Prostate gland (tissue), 2 donors: ENCODE results near the gene LRRN2.

ENCODE experiments used
- CTCF ChIP-seq, 4 experiments: fragments of 200-600 bp in 2 of 4; fragments of 450-650 bp in 2 of 4; sonication (generic) in 2 of 4; IDR thresholded peaks; 1 replicate in 3 of 4; 2 replicates in 1 of 4; pipeline ENCODE4 v1.5.1; 2016 to 2019; ENCODE audit warnings: antibody characterized with exemption in 4 of 4, mild to moderate bottlenecking in 2 of 4, moderate library complexity in 2 of 4
- POLR2A ChIP-seq: fragments of 450-650 bp; IDR thresholded peaks from one replicate; pipeline ENCODE4 v1.6.1; 2016; ENCODE audit warnings: antibody characterized with exemption, mild to moderate bottlenecking

GRCh38 chr1:204623894-204624361 lies 61.6 kb downstream of the LRRN2 start:
- no peak for TF ChIP-seq CTCF (IDR thresholded peaks at IDR 0.05)
- TF ChIP-seq POLR2A: no peak
